GM12878 (cell line): ENCODE results near the gene EIF2D. TPM values are rescaled to one million over a fixed set of nuclear protein-coding genes. Genes with fewer than 3 reads are reported as not detected.

Experiments used
- ATAC-seq: fragments of 200-7000 bp; cut with Tn5 transposase; 3 replicates; pipeline ENCODE4 v1.9.1; 2020; ENCODE audit warnings: mild to moderate bottlenecking, moderate library complexity
- BruUV-seq: library from RNA; stranded (reverse); fragments of 400-500 nt; replicated peaks from 2 replicates; lab custom pipeline; 2021; lab: Mats Ljungman, UMichigan
- CTCF ChIA-PET: fragments of 300-600 bp; sonication (Branson Sonifier 250); formaldehyde crosslinking; extraction: SDS; loops from one replicate; lab custom pipeline; 2021; ENCODE audit warnings: inconsistent platforms; lab: Yijun Ruan, JAX
- POLR2A ChIA-PET: fragments of 350-600 bp; formaldehyde crosslinking; extraction: SDS; loops from one replicate; lab custom pipeline; 2021; ENCODE audit warnings: inconsistent platforms; lab: Charles Lee
- RAD21 ChIA-PET: fragments of 300-600 bp; sonication (Branson Sonifier 250); formaldehyde crosslinking; loops from one replicate; lab custom pipeline; 2023; ENCODE audit warnings: antibody characterized with exemption; ENCODE audit not compliant: unreplicated experiment; lab: Charles Lee
- SMC1A ChIA-PET: fragments of 300-600 bp; sonication (Branson Sonifier 250); formaldehyde crosslinking; loops from one replicate; lab custom pipeline; 2023; ENCODE audit not compliant: unreplicated experiment, uncharacterized antibody; lab: Charles Lee
- DNase-seq: peaks from one replicate; pipeline ENCODE4 v3.0.0-alpha.2; 2011; ENCODE audit warnings: low read depth, low spot score
- FAIRE-seq: peaks from 3 replicates; lab custom pipeline; 2011; peaks lifted over from hg19 to GRCh38; lab: Jason Lieb, UNC
- H2AFZ ChIP-seq: 2 replicates; pipeline ENCODE4 v1.6.0; 2011; ENCODE audit warnings: low read depth, low read length, control low read depth; ENCODE audit not compliant: control insufficient read depth
- H3K27ac ChIP-seq: 2 replicates; pipeline ENCODE4 v1.5.1; 2011; ENCODE audit warnings: control low read depth; ENCODE audit not compliant: control insufficient read depth, insufficient read depth
- H3K27me3 ChIP-seq, 2 experiments: replicated peaks in 1 of 2; 2 replicates each; pipeline versions ENCODE4 v1.6.0 to v1.6.1; 2011; ENCODE audit warnings: low read length in 1 of 2; ENCODE audit not compliant: control insufficient read depth in 2 of 2, insufficient read depth in 2 of 2
- H3K36me3 ChIP-seq, 2 experiments: 2 replicates each; pipeline ENCODE4 v1.5.1; 2011; ENCODE audit warnings: low read length in 1 of 2; ENCODE audit not compliant: control insufficient read depth in 2 of 2, insufficient read depth in 2 of 2
- H3K4me1 ChIP-seq: 2 replicates; pipeline ENCODE4 v1.6.1; 2011; ENCODE audit warnings: mild to moderate bottlenecking, low read length, moderate library complexity, mixed read lengths; ENCODE audit not compliant: control insufficient read depth, insufficient read depth
- H3K4me2 ChIP-seq: 2 replicates; pipeline ENCODE4 v1.6.0; 2011; ENCODE audit warnings: control low read depth; ENCODE audit not compliant: control insufficient read depth, insufficient read depth
- H3K4me3 ChIP-seq: fragments of 200-600 bp; sonication (generic); 2 replicates; pipeline ENCODE4 v1.5.1; 2016
- H3K79me2 ChIP-seq: 2 replicates; pipeline ENCODE4 v1.6.0; 2011; ENCODE audit warnings: low read length; ENCODE audit not compliant: control insufficient read depth, insufficient read depth
- H3K9ac ChIP-seq: 2 replicates; pipeline ENCODE4 v1.8.0; 2011; ENCODE audit warnings: low read length, control low read depth, mixed read lengths; ENCODE audit not compliant: control insufficient read depth, insufficient read depth
- H3K9me3 ChIP-seq: replicated peaks from 3 replicates; pipeline ENCODE4 v1.5.1; 2011; ENCODE audit warnings: mild to moderate bottlenecking, low read length; ENCODE audit not compliant: control insufficient read depth, insufficient read depth
- H4K20me1 ChIP-seq: 2 replicates; pipeline ENCODE4 v1.6.0; 2011; ENCODE audit not compliant: control insufficient read depth, insufficient read depth
- CREB1 ChIP-seq: IDR thresholded peaks from 2 replicates; pipeline ENCODE4 v1.6.1; 2012; ENCODE audit warnings: low read depth, mild to moderate bottlenecking, inconsistent platforms
- EGR1 ChIP-seq, 2 experiments: IDR thresholded peaks; 1 replicate in 1 of 2; 2 replicates in 1 of 2; pipeline ENCODE4 v1.6.1; 2011 to 2012; ENCODE audit warnings: low read depth in 2 of 2, low read length in 2 of 2, borderline replicate concordance in 1 of 2, mild to moderate bottlenecking in 1 of 2, moderate library complexity in 1 of 2
- HCFC1 ChIP-seq: fragments of 150-350 bp; IDR thresholded peaks from 2 replicates; pipeline ENCODE4 v1.6.1; 2014; ENCODE audit warnings: low read length
- IKZF1 ChIP-seq: fragments of 450-650 bp; conservative IDR thresholded peaks from 2 replicates; pipeline ENCODE4 v1.6.1; 2017; ENCODE audit warnings: antibody characterized with exemption, mild to moderate bottlenecking
- IRF4 ChIP-seq: IDR thresholded peaks from 2 replicates; pipeline ENCODE4 v1.6.1; 2011; ENCODE audit warnings: low read depth, low read length
- LARP7 ChIP-seq: fragments of 450-650 bp; IDR thresholded peaks from 2 replicates; pipeline ENCODE4 v1.6.1; 2017; ENCODE audit warnings: mild to moderate bottlenecking
- MYC ChIP-seq: IDR thresholded peaks from 2 replicates; pipeline ENCODE4 v1.6.1; 2011; ENCODE audit warnings: mild to moderate bottlenecking, low read length, moderate library complexity, inconsistent platforms; ENCODE audit not compliant: insufficient read depth, insufficient replicate concordance, insufficient read length, severe bottlenecking
- NR2C1 ChIP-seq: fragments of 450-650 bp; IDR thresholded peaks from 2 replicates; pipeline ENCODE4 v1.6.1; 2017; ENCODE audit warnings: antibody characterized with exemption, mild to moderate bottlenecking, moderate library complexity
- RUNX3 ChIP-seq: IDR thresholded peaks from 2 replicates; pipeline ENCODE4 v1.6.1; 2012; ENCODE audit warnings: low read length, inconsistent platforms
- SMC3 ChIP-seq: IDR thresholded peaks from 2 replicates; pipeline ENCODE4 v1.6.1; 2011; ENCODE audit warnings: low read length, improper control_type of control experiment, borderline replicate concordance
- SPI1 ChIP-seq: IDR thresholded peaks from 2 replicates; pipeline ENCODE4 v1.6.1; 2011; ENCODE audit warnings: low read depth, mild to moderate bottlenecking, low read length, moderate library complexity, borderline replicate concordance; ENCODE audit not compliant: insufficient read depth
- SREBF2 ChIP-seq: IDR thresholded peaks from 2 replicates; pipeline ENCODE4 v1.6.1; 2012; ENCODE audit warnings: mild to moderate bottlenecking, low read length
- WGBS: methylation state at CpG from one replicate; pipeline ENCODE4 v1.1.6; 2016; ENCODE audit warnings: low lambda C conversion rate; ENCODE audit not compliant: insufficient replicate concordance, insufficient coverage; ENCODE audit errors: missing lambda C conversion rate; 5-methylcytosine and 5-hydroxymethylcytosine counted together
- in situ Hi-C: fragments of 300-500 bp; cut with MboI; formaldehyde crosslinking; loops from 9 replicates; pipeline ENCODE4 v1.14.3; 2018; ENCODE audit warnings: mixed read lengths
- intact Hi-C: fragments of 100-400 bp; cut with micrococcal nuclease; formaldehyde crosslinking; loops from one replicate; pipeline ENCODE4 v1.14.2; 2022; ENCODE audit not compliant: unreplicated experiment
- polyA plus RNA-seq, 11 experiments: library from polyadenylated mRNA; depleted of rRNA in 4 of 11; unstranded in 6 of 11; stranded (reverse) in 5 of 11; fragments of >200 nt; fragmentation: Nextera tagmentation in 4 of 11; fragmentation: Illumina TruSeq in 1 of 11; extraction: Ambion mirVana in 4 of 11; extraction: Trizol in 1 of 11; gene quantifications; 1 replicate in 1 of 11; 2 replicates in 10 of 11; pipeline versions ENCODE4 v1.2.1 to v1.2.3, GENCODE V29; 2011 to 2016; ENCODE audit warnings: inconsistent platforms in 2 of 11, missing spikeins in 2 of 11, low read depth in 1 of 11
- total RNA-seq, 4 experiments: library from RNA; depleted of rRNA in 3 of 4; stranded (reverse); fragments of >200 nt in 3 of 4; fragmentation: Illumina TruSeq in 1 of 4; extraction: Trizol in 1 of 4; gene quantifications; 2 replicates each; pipeline versions ENCODE4 v1.2.1 to v1.2.3, GENCODE V29; 2013 to 2021
- TF ChIP-seq, protein P1 (sequence below): fragments of 150-350 bp; IDR thresholded peaks from 2 replicates; pipeline ENCODE4 v1.6.1; 2016; ENCODE audit warnings: low read depth, low read length
- TF ChIP-seq, protein P2 (sequence below): IDR thresholded peaks from 2 replicates; pipeline ENCODE4 v1.6.1; 2011; ENCODE audit warnings: low read depth, low read length, improper control_type of control experiment, borderline replicate concordance
- TF ChIP-seq, protein P3 (sequence below): fragments of 450-650 bp; formaldehyde crosslinking; IDR thresholded peaks from 2 replicates; pipeline ENCODE4 v1.4.0; 2022; ENCODE audit warnings: mild to moderate bottlenecking, moderate library complexity

Gene EIF2D
- total and polyA plus RNA-seq, 10 of the 15 experiments (the other 5 are each of a cell fraction or from before 2014, with no cell fraction given), result 65.2 to 133 (median 79.0) TPM

DNA sequence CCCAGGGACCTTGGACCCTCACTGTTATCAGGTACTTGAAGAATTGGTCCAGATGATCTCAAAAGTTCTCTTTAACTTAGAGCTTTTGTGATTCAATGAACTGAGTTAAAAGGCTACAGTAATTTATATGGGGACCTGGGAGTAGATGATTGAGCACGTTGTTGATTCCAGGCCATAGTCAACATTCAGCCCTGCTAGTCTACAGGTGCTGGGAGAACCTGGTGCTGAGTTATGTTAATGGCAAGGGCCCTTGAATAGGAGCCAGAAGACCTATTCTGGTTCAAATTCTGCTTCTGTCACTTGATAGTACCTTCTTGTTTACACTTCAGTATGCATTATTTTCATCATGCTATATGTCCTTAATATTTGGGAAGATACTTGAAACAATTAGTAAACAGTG is 34.2 kb upstream of the EIF2D start (continued):
- TF ChIP-seq, protein P1, sequence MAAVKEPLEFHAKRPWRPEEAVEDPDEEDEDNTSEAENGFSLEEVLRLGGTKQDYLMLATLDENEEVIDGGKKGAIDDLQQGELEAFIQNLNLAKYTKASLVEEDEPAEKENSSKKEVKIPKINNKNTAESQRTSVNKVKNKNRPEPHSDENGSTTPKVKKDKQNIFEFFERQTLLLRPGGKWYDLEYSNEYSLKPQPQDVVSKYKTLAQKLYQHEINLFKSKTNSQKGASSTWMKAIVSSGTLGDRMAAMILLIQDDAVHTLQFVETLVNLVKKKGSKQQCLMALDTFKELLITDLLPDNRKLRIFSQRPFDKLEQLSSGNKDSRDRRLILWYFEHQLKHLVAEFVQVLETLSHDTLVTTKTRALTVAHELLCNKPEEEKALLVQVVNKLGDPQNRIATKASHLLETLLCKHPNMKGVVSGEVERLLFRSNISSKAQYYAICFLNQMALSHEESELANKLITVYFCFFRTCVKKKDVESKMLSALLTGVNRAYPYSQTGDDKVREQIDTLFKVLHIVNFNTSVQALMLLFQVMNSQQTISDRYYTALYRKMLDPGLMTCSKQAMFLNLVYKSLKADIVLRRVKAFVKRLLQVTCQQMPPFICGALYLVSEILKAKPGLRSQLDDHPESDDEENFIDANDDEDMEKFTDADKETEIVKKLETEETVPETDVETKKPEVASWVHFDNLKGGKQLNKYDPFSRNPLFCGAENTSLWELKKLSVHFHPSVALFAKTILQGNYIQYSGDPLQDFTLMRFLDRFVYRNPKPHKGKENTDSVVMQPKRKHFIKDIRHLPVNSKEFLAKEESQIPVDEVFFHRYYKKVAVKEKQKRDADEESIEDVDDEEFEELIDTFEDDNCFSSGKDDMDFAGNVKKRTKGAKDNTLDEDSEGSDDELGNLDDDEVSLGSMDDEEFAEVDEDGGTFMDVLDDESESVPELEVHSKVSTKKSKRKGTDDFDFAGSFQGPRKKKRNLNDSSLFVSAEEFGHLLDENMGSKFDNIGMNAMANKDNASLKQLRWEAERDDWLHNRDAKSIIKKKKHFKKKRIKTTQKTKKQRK, result no peak
- no peak for TF ChIP-seq SPI1
- TF ChIP-seq HCFC1, result no peak
- TF ChIP-seq MYC, result no peak
- no peak for TF ChIP-seq CREB1
- no peak for TF ChIP-seq LARP7
- TF ChIP-seq, all 136 proteins: peak for 0

DNA sequence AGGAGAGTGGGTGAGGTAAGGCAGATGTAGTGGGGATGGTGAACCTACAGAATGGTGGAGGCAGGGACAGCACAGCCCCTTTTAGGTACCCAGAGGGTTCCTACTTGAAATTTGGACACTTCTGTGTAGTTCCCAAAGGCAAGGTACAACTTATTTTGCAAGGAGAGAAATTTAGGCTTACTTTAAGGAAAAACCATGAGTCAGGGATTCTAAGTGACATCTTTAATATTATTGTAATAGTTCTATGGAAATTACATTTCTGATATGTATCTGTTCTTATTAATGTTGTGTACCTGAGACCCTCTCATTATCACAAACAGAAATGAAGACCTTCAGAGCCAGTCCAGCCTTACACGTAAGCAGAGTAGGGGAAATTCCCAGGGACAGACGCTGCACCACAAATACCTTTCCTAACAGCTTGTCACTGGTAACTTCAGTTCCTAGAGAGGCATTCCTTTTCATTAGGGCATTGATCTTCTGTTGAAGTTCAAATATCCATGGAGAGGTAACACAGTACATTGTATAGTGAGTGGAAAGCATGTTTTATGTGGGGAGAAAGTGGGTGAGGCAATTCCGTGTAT is 30.9 kb upstream of the EIF2D start:
- H3K27ac ChIP-seq, result peak overlapping the region; percentile 51; the same call in 1 of the 2 replicates
- SMC1A ChIA-PET, result interaction anchor here (0.6 to 8.9 kb wide), 5 partner anchors 10 to 71 kb away, joined by 3 to 139 read pairs (median 4); no protein-coding TSS in a partner anchor
- DNase-seq, result no peak
- H3K27me3 ChIP-seq, result no peaks in the 10 kb centered on the region
- WGBS, result 36% methylated on average over 3 of the region's 3 CpGs
- no peaks in the 10 kb centered on the region for H4K20me1 ChIP-seq
- intact Hi-C loops (no loop called here), in situ Hi-C loops (no loop called here)
- H3K36me3 ChIP-seq, result peaks cover 1 to 2% of the 10 kb centered on the region in 2 experiments; a peak in 2 of 4 replicates
- no peak overlapping the region for H3K9ac ChIP-seq
- no TSS peak for BruUV-seq
- peak; percentile 75 for FAIRE-seq
- peaks cover 4% of the 10 kb centered on the region; the same call in 1 of the 2 replicates for H3K4me1 ChIP-seq
- H3K4me2 ChIP-seq, result no peak overlapping the region
- RAD21 ChIA-PET, result interaction anchor here (0.6 to 1.3 kb wide), 3 partner anchors 12 to 72 kb away, joined by 3 to 4 read pairs (median 3); no protein-coding TSS in a partner anchor
- H3K9me3 ChIP-seq, result no peaks in the 10 kb centered on the region
- H3K79me2 ChIP-seq, result no peaks in the 10 kb centered on the region; the same call in 1 of the 2 replicates
- peak; percentile 88 for ATAC-seq
- no peak overlapping the region for H3K4me3 ChIP-seq
- CTCF ChIA-PET, result interaction anchor here (9.7 to 28.3 kb wide), 2 partner anchors 10 to 18 kb away, joined by 172 to 1150 read pairs; partner anchors contain the start of gene DYRK3
- no peak overlapping the region; the same call in 1 of the 2 replicates for H2AFZ ChIP-seq
- POLR2A ChIA-PET, result interaction anchor here (0.6 to 1.3 kb wide), 5 partner anchors 10 to 30 kb away, joined by 3 to 4 read pairs (median 3); no protein-coding TSS in a partner anchor
- TF ChIP-seq NR2C1, result no peak
- TF ChIP-seq, protein P2, sequence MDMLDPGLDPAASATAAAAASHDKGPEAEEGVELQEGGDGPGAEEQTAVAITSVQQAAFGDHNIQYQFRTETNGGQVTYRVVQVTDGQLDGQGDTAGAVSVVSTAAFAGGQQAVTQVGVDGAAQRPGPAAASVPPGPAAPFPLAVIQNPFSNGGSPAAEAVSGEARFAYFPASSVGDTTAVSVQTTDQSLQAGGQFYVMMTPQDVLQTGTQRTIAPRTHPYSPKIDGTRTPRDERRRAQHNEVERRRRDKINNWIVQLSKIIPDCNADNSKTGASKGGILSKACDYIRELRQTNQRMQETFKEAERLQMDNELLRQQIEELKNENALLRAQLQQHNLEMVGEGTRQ, result no peak
- TF ChIP-seq RUNX3, result peak; percentile 37; the same call in 1 of the 2 replicates
- TF ChIP-seq, protein P3, sequence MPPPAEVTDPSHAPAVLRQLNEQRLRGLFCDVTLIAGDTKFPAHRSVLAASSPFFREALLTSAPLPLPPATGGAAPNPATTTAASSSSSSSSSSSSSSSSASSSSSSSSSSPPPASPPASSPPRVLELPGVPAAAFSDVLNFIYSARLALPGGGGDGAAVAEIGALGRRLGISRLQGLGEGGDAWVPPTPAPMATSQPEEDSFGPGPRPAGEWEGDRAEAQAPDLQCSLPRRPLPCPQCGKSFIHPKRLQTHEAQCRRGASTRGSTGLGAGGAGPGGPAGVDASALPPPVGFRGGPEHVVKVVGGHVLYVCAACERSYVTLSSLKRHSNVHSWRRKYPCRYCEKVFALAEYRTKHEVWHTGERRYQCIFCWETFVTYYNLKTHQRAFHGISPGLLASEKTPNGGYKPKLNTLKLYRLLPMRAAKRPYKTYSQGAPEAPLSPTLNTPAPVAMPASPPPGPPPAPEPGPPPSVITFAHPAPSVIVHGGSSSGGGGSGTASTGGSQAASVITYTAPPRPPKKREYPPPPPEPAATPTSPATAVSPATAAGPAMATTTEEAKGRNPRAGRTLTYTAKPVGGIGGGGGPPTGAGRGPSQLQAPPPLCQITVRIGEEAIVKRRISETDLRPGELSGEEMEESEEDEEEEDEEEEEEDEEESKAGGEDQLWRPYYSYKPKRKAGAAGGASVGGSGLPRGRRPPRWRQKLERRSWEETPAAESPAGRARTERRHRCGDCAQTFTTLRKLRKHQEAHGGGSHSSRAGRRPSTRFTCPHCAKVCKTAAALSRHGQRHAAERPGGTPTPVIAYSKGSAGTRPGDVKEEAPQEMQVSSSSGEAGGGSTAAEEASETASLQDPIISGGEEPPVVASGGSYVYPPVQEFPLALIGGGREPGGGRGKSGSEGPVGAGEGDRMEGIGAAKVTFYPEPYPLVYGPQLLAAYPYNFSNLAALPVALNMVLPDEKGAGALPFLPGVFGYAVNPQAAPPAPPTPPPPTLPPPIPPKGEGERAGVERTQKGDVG (CRISPR knock-in tag), result no peak
- no peak for TF ChIP-seq SMC3
- TF ChIP-seq SREBF2, result no peak
- no peak for TF ChIP-seq IRF4
- no peak for TF ChIP-seq EGR1 (IDR thresholded peaks at IDR 0.05; ENCODE audit: borderline replicate concordance in 1 of 2, low read depth in 2 of 2, low read length in 2 of 2)
- 0 out of 2 replicates have a peak, but pooled peaks have one; percentile 26 for TF ChIP-seq IKZF1
